Thymus (tissue), 11 donors: ENCODE results near the gene MIEF1. TPM values are rescaled to one million over a fixed set of nuclear protein-coding genes. Genes with fewer than 3 reads are reported as not detected.
A peak's percentile ranks its signal among the peaks of the same experiment; 100 is the strongest.
"Not testable (repeated sequence)": the region's sequence is repeated elsewhere in the genome, so short reads cannot be mapped to it uniquely, and the experiment has no call there.

Experiments
- DNase-seq, 9 donors: peaks; one replicate each; pipeline ENCODE4 v3.0.0-alpha.2; 2013; ENCODE audit warnings: low spot score in 9 of 9, low read depth in 6 of 9, missing footprints in 1 of 9
- H3K27ac ChIP-seq, 2 donors: one replicate each; pipeline ENCODE4 v1.5.1; 2013; ENCODE audit warnings: control low read depth in 1 of 2, low read depth in 1 of 2, low read length in 1 of 2, mild to moderate bottlenecking in 1 of 2, moderate library complexity in 1 of 2
- H3K27me3 ChIP-seq, 2 donors: one replicate each; pipeline ENCODE4 v1.5.1; 2013; ENCODE audit warnings: low read length in 1 of 2; ENCODE audit not compliant: control insufficient read depth in 2 of 2, insufficient read depth in 1 of 2
- H3K36me3 ChIP-seq, 2 donors: one replicate each; pipeline ENCODE4 v1.5.1; 2013; ENCODE audit warnings: low read length in 1 of 2, mild to moderate bottlenecking in 1 of 2, moderate library complexity in 1 of 2; ENCODE audit not compliant: control insufficient read depth in 2 of 2, insufficient read depth in 2 of 2
- H3K4me1 ChIP-seq, 2 donors: one replicate each; pipeline ENCODE4 v1.5.1; 2013; ENCODE audit warnings: low read length in 2 of 2; ENCODE audit not compliant: control insufficient read depth in 2 of 2, insufficient read depth in 2 of 2
- H3K4me3 ChIP-seq, 2 donors: one replicate each; pipeline ENCODE4 v1.5.1; 2013; ENCODE audit warnings: low read length in 2 of 2, control low read depth in 1 of 2, mild to moderate bottlenecking in 1 of 2
- H3K9me3 ChIP-seq, 2 donors: one replicate each; pipeline ENCODE4 v1.5.1; 2013; ENCODE audit warnings: low read length in 1 of 2, mild to moderate bottlenecking in 1 of 2; ENCODE audit not compliant: control insufficient read depth in 2 of 2, insufficient read depth in 1 of 2
- WGBS: extraction: QIAGEN DNeasy Blood & Tissue Kit; methylation state at CpG from one replicate; pipeline ENCODE4 v1.1.7; 2013; 5-methylcytosine and 5-hydroxymethylcytosine counted together
- polyA plus RNA-seq: library from polyadenylated mRNA; stranded (reverse); fragments of 200-250 nt; gene quantifications from one replicate; pipeline ENCODE4 v1.2.3, GENCODE V29; 2013
- total RNA-seq: library from RNA; stranded (reverse); fragments of 120-200 nt; gene quantifications from one replicate; pipeline ENCODE4 v1.2.4, GENCODE V29; 2013
- donor health status: healthy.

The MIEF1 gene
- total and polyA plus RNA-seq, 2 donors, result 8.7 to 10.0 TPM

DNA sequence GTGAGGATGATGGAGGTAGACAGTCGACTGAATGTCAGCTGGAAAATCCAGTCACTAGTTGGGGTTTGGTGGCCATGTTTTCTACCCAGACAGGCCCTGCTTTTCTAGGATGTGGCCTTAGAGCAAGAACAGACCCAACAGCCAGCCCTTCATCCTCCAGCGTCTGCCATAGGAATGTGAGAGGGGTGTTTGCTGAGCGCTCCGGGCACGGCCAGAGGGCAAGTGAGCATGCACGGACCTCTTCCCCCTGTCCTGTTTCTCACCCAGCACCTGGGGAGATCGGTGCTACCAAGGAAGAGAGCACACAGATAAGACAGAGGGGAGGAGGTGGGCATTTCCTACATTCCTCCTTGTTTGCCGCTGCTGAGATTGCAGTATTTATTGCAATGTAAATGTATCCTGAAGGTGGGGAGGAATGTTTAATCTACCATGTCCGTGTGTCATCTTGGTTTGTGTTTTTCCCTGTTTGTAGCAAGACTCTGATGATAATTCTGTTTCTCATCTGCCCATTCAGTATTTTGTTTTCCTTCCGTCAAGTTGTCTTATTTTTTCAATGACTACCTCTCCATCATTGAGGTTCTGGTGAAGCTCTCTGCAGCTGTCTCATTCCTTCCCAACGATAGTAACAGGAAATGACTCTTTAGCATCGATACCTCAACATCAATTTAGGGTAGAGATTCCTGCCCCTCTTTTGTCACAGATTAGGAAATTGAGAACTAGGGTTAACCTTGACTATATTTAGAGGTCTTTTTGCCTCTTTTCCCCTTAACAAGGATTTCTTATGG is 13.4 kb downstream of the MIEF1 start:
- no peak overlapping the region for H3K4me3 ChIP-seq
- no peaks in the 10 kb centered on the region for H3K27me3 ChIP-seq
- H3K9me3 ChIP-seq, result peaks cover 0 to 1% of the 10 kb centered on the region in 2 donors
- WGBS, result 97% methylated on average over 12 of the region's 12 CpGs
- H3K27ac ChIP-seq, result no peak overlapping the region
- H3K4me1 ChIP-seq, result peaks cover 5 to 10% of the 10 kb centered on the region in 2 donors
- H3K36me3 ChIP-seq, result peaks cover 45 to 66% of the 10 kb centered on the region in 2 donors
- no peak for DNase-seq

DNA sequence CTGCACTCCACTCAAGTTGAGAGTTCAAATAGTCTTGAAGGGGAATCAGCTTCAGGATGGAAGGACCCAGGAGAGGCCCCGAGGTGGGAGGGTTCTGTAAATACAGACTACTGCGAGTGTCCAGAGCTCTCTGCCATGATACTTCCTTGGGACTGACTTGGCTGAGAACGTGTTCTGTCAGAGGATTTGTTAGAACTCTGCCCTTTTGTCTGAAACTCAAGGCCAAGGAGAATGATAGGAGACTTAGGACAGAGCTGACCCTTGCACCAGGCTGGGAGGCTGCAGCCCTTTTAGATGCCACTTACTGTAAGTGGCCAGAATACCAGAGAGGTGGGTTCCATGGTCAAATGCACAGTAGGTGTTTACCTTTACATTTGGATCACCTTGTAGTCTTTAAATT is 15.4 kb downstream of the MIEF1 start:
- Histone ChIP-seq H3K27ac (no peak overlapping the region), H3K9me3 (no peaks in the 10 kb centered on the region), H3K4me1 (peaks cover 12 to 22% of the 10 kb centered on the region in 2 donors), H3K27me3 (no peaks in the 10 kb centered on the region), H3K36me3 (peaks cover 29 to 61% of the 10 kb centered on the region in 2 donors), H3K4me3 (no peak overlapping the region)
- no peak for DNase-seq
- WGBS, result 98% methylated on average over 3 of the region's 3 CpGs

DNA sequence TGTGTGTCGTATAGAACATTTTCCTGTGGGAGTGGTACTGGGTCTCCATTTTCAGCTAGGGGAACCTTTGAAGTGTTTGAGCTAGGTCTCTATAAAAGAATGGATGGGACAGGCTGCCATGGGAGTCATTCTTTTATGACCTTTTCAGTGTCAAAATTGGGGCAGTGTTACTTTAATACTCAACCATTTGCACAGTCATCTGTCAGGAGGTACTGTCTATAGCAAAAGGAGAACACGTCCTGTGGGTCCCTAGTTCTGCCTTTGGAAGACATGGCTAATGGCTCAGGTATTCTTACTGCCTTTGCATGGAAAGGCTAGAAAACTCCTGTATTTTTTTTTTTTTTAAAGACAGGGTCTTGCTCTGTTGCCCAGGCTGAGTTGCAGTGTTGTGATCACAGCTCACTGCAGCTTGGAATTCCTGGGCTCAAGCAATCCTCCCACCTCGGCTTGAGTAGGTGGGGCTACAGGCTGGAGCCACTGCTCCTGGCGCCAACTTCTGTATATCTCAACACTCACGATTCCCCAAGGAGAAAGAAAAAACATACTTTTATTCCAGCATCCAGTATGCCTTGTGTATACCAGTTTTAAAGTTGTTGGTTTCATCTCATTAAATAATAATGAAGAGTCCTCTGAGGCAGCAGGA is 16.2 kb downstream of the MIEF1 start:
- no peak for DNase-seq
- peaks cover 19 to 30% of the 10 kb centered on the region in 2 donors for H3K4me1 ChIP-seq
- H3K36me3 ChIP-seq, result peaks cover 32 to 66% of the 10 kb centered on the region in 2 donors
- no peak overlapping the region for H3K4me3 ChIP-seq
- H3K27ac ChIP-seq, result no peak overlapping the region
- no peaks in the 10 kb centered on the region for H3K9me3 ChIP-seq
- no peaks in the 10 kb centered on the region for H3K27me3 ChIP-seq
- WGBS, result 94% methylated on average over 5 of the region's 5 CpGs

DNA sequence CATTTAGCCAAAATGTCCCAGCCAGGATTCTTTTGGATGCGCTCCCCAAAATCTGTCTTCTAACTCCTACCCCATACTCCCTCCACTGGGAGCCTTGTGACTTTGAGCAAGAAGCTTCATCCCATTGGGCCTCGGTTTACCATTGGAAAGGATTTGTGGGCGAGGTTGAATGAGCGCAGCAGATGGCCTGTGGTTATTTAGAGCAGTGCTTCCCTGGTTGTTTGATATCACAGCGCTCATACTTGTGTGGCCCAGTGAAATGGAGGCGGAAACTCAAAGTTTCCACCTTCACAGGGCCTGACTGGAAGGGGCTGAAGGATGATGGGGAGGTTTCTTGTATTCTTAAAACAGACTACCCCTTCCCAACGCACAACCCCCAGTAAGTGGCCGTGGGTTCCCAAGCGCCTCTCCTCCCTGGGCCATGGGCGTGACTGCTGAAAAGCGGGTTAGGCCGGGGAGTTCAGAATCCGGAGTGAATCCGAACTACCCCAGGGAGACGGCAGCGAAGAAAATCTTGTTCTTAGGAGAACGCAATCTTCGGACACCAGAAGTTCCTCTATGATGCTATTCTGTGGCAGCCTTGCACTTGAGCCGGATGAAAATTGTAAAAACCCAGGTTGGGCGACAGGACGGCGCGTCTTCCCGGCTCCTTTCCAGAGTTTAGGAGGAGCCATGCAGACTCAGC is 17.0 kb downstream of the MIEF1 start:
- H3K4me1 ChIP-seq, result peaks cover 20 to 37% of the 10 kb centered on the region in 2 donors
- WGBS, result 11% methylated on average over 24 of the region's 24 CpGs
- peak overlapping the region; percentile 86 to 94 for H3K27ac ChIP-seq
- H3K4me3 ChIP-seq, result peak overlapping the region; percentile 77 to 98
- no peaks in the 10 kb centered on the region for H3K27me3 ChIP-seq
- no peak for DNase-seq
- no peaks in the 10 kb centered on the region for H3K9me3 ChIP-seq
- H3K36me3 ChIP-seq, result peaks cover 29 to 66% of the 10 kb centered on the region in 2 donors

DNA sequence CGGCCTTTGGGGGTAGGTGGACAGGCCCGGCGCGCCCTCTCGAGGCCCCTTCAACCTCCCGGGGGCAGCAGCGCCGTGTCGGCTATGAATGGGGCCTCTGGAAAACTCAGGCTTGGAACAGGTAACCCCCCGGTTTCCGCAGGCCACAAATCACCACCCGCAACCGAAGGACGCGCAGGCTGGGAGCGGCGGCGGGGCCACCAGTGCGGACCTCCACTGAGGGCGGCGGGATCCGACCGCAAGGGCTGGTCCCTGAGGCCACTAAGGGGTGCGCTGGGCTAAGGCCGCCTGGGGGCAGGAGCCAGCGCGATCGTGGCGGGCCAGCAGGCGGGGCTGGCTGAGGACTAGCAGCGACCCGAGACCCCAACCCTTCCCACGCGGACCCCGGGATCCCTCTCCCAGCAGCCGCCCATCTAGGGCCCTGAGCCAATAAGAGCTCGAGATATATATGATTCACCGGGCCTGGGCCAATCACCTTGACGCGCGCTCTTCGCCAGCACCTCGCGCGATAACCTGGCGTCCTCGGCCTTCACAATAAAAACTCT is 17.7 kb downstream of the MIEF1 start:
- peaks cover 29 to 66% of the 10 kb centered on the region in 2 donors for H3K36me3 ChIP-seq
- peak in 1 of 9 donors; percentile 98 for DNase-seq
- H3K4me1 ChIP-seq, result peaks cover 20 to 43% of the 10 kb centered on the region in 2 donors
- H3K4me3 ChIP-seq, result peak overlapping the region; percentile 77 to 98
- H3K27me3 ChIP-seq, result no peaks in the 10 kb centered on the region
- WGBS, result under 1% methylated on average over 47 of the region's 47 CpGs
- no peaks in the 10 kb centered on the region for H3K9me3 ChIP-seq
- H3K27ac ChIP-seq, result peak overlapping the region; percentile 86 to 98

DNA sequence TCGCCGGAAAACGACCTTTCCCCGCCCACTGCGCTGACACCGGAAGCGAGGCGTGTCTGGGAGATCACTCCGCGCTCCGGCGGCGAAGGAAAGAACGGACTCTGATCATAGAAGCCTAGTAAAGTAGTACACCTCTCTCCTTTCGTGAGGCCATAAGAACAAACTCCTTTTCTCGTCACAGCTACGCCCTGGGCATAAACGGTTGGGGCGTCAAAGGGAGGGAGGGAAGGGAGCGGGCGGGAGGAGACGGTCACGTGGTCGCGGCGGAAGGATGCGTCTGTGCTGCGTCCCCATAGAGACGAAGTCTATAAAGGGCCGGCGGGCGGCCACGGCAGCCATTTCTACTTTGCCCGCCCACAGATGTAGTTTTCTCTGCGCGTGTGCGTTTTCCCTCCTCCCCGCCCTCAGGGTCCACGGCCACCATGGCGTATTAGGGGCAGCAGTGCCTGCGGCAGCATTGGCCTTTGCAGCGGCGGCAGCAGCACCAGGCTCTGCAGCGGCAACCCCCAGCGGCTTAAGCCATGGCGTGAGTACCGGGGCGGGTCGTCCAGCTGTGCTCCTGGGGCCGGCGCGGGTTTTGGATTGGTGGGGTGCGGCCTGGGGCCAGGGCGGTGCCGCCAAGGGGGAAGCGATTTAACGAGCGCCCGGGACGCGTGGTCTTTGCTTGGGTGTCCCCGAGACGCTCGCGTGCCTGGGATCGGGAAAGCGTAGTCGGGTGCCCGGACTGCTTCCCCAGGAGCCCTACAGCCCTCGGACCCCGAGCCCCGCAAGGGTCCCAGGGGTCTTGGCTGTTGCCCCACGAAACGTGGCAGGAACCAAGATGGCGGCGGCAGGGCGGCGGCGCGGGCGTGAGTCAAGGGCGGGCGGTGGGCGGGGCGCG is 18.4 kb downstream of the MIEF1 start, which contains the start of gene ATF4:
TSS of gene ATF4 (plus strand) at position 337 of the 880 bp plus-strand sequence. CDS start 884 bp downstream, outside the sequence.
- Histone ChIP-seq H3K4me1 (peaks cover 21 to 50% of the 10 kb centered on the region in 2 donors), H3K4me3 (peak within 1 kb of the TSS; percentile 77 to 98), H3K9me3 (no peaks in the 10 kb centered on the region), H3K27me3 (no peaks in the 10 kb centered on the region), H3K27ac (peak within 1 kb of the TSS; percentile 86 to 98), H3K36me3 (peaks cover 26 to 66% of the 10 kb centered on the region in 2 donors)
- WGBS, result under 1% methylated on average over 86 of the region's 86 CpGs
- DNase-seq, result peak; percentile 46 to 100 (median 98)

DNA sequence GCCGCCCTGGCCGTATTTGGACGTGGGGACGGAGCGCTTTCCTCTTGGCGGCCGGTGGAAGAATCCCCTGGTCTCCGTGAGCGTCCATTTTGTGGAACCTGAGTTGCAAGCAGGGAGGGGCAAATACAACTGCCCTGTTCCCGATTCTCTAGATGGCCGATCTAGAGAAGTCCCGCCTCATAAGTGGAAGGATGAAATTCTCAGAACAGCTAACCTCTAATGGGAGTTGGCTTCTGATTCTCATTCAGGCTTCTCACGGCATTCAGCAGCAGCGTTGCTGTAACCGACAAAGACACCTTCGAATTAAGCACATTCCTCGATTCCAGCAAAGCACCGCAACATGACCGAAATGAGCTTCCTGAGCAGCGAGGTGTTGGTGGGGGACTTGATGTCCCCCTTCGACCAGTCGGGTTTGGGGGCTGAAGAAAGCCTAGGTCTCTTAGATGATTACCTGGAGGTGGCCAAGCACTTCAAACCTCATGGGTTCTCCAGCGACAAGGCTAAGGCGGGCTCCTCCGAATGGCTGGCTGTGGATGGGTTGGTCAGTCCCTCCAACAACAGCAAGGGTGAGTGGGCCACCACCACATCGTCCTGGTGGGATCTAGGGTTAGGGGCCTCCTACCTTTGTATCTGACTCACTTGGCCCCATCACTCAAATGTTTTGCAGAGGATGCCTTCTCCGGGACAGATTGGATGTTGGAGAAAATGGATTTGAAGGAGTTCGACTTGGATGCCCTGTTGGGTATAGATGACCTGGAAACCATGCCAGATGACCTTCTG is 19.2 kb downstream of the MIEF1 start:
- Histone ChIP-seq H3K4me3 (peak overlapping the region; percentile 77 to 98), H3K36me3 (peaks cover 27 to 59% of the 10 kb centered on the region in 2 donors), H3K4me1 (peaks cover 23 to 58% of the 10 kb centered on the region in 2 donors), H3K27ac (peak overlapping the region; percentile 85 to 98)
- 7% methylated on average over 28 of the region's 28 CpGs for WGBS
- not testable (repeated sequence) for H3K27me3 ChIP-seq, DNase-seq, H3K9me3 ChIP-seq
